ENCODE results near the gene PITPNM1.
A peak's percentile ranks its signal among the peaks of the same experiment; 100 is the strongest.
"Not testable (repeated sequence)": the region's sequence is repeated elsewhere in the genome, so short reads cannot be mapped to it uniquely, and the experiment has no call there.

Gene PITPNM1

GRCh38 chr11:67486481-67487195, 18.5 kb downstream of the PITPNM1 start:
- DNase-seq, result no peak

DNA sequence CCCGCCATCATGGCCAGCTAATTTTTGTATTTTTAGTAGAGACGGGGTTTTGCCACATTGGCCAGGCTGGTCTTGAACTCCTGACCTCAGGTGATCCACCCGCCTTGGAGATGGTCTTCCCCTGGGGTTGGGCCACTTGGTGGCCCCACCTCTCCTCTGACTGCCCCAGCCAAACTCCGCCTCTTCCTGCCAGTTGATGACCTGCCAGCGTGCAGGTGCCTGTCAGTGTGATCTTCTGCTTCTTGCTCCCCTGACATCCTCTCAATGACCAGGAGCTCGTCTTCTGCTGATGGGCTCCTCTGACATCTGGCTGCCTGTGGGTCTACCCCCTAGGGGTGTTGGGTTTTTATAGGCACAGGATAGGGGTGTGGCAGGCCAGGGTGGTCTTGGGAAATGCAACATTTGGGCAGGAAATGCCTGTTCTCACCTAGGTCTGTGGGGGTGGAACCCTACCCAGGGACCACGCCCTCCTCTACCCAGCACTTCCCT, 19.2 kb downstream of the PITPNM1 start:
- DNase-seq, result not testable (repeated sequence)

DNA sequence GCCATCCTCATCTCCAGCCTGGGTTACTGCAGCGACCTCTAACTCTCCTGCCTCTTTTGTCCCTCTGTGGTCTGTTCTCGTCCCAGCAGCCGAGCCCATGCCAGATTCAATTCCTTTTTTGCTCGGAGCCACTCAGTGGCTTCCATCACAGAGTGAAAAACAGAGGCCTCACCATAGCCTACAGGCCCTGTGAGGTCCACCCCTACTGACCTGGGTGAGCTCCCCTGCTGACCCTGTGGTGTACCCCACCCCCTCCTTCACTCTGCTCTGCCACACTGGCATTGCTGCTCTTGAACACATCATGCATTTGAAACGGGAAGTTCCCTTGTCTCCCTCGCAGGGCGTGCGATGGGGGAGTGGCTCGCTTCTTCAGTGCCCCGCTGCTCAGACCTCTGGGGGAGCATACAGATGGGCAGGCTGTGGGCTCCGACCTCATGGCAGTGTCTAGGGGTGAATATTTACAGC, 20.3 kb downstream of the PITPNM1 start:
- DNase-seq, result peak; percentile 70

DNA sequence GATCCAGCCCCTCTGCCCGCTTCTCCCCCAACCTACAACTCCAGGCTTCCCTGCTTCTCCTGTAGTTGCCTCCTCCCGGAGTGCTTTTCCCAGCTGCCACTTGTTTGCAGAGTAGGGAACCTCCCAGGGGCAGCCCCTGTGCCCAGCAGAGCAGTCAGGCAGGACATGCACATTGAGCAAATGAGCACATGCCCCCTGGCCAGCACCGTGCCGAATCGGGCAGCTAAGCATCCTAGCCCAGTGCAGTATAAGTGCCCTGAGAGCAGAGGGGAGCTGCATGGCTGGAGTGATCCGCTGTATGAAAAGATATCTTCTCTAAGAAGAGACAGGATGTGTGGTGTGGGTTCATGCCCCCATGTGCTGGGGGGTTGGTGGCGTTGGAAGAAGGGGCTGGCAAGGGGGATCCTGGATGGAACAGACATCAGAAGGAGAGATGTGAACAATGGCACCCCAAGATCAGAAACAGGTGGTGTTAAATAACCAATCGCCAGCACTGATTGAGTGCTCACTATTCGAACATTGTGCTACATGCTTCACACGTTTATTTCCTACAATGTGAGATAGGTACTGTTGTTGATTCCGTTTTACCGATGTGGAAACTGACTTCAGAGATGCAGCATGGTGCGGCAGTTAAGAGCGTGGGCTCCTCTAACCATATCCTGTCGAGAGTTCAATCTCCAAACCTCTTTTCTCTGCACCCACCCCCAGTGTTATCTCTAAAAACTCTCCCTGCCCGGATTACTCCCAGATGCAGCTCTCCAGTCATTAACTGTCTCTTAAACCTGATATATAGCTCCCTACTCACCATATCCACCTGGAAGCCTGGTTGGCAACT, 21.1 kb downstream of the PITPNM1 start:
- no peak for DNase-seq

- DNase-seq, result peak; percentile 98
Observed at GRCh38 chr11:67482827-67483798, 22.1 kb downstream of the PITPNM1 start, which contains the start of gene AIP. AIP (plus strand) TSS chr11:67483026; CDS start chr11:67483159, 133 bp downstream.

- no peak for DNase-seq
Observed at GRCh38 chr11:67482275-67482826, 22.8 kb downstream of the PITPNM1 start.

GRCh38 chr11:67477344-67478050, 27.7 kb downstream of the PITPNM1 start:
- not testable (repeated sequence) for DNase-seq

- DNase-seq, result not testable (repeated sequence)
Observed at GRCh38 chr11:67476692-67477091, 28.5 kb downstream of the PITPNM1 start.

DNA sequence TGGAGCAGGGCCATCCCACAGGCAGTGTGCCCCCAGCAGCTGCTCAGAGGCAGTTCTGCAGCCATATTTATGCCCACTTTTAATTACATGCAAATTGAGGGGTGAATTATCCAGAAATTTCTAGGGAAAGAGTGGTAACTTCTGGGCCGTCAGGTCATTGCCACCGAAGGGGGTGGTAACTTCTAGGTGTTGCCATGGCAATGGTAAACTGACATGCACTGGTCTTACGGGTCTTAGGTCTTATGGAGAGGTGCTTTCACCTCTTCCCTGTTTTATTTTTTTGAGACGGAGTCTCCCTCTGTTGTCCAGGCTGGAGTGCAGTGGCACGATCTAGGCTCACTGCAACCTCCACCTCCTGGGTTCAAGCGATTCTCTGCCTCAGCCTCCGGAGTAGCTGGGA, 32.3 kb downstream of the PITPNM1 start:
- no peak for DNase-seq

- DNase-seq, result no peak
Observed at GRCh38 chr11:67470337-67471002, 34.7 kb downstream of the PITPNM1 start.

- DNase-seq, result no peak
Observed at GRCh38 chr11:67469508-67469811, 35.7 kb downstream of the PITPNM1 start.

DNA sequence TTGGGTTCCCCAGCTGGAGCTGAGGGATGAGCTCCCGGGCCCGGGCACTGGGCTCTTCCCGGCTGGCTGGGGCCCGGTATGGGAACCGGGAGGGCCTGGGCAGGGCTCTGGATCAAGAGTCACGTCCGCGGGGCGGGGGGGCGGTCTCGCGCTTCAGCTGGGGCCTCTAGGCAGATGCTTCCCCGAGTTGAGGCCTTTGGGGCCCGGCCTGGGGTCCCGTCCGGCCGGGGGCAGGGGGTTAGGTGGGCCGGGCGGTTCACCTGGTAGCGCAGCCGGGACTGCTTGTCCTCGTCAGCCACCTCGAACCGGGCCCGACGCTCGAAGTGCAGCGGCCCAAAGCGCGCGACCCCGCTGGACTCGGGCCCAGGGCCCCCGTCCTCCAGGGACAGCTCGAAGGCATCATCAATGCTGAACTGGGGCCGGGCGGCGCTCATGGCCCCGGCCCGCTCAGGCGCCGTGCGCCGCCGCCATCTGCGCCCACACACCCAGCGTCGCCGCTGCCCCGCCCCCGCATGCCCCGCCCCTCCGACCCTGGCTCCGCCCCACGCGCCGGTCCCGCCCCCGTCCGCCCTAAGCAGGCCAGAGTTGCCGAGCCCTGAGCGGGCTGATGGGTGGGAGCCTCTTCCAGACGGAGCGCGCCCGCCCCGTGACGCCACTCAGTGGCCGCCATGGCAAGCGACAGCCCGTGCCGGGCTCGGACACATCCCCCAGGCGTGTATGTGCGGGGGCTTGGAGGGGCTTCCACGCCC, 36.2 kb downstream of the PITPNM1 start, which contains the start of gene TMEM134:
TMEM134 (minus strand) TSS at position 493 of the 749 bp plus-strand sequence; CDS start at position 434, 59 bp downstream.
- peak; percentile 91 for DNase-seq

DNA sequence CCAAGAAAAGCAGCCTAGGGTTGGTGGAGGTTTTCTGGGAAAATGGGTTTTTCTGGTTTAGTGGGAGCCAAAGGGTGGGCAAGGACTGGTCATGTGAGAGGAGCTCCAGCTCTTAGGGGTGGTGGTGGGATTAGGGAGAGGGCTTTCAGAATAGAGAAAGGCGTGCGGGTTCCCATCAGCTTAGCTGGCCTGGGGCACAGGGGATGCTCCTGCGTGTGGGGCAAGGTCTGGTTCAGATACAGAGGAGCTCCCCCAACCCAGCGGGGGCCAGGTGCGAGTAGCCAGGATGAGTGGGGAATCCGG, 36.8 kb downstream of the PITPNM1 start:
- no peak for DNase-seq

DNA sequence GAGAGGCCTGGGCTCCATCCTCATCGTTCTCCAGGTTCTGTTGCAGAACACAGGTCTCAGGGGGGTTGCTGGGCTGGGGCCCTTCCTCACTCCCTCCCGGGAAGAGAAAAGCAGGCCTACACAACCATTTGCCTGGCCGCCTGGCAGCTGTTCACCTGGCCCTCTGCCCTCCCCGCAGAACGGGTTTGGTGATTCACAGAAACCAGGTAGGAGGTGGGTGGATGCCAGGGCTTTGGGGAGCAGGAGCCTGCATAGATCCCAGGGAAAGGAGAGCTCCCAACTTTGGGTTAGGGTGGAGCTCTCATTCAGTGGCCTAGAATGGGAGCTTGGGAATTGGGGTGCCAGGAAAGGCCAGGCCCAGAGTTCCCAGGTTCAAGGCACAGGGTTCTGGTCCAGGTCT, 37.1 kb downstream of the PITPNM1 start:
- DNase-seq, result no peak

- DNase-seq, result no peak
Observed at GRCh38 chr11:67466962-67467771, 38.0 kb downstream of the PITPNM1 start.

GRCh38 chr11:67466367-67466766, 38.8 kb downstream of the PITPNM1 start:
- DNase-seq, result no peak

GRCh38 chr11:67465530-67465929, 39.6 kb downstream of the PITPNM1 start:
- DNase-seq, result not testable (repeated sequence)

GRCh38 chr11:67465189-67465510, 40.0 kb downstream of the PITPNM1 start:
- no peak for DNase-seq

GRCh38 chr11:67464411-67465188, 40.6 kb downstream of the PITPNM1 start:
- DNase-seq, result peak; percentile 89

All from stimulated activated CD4-positive, alpha-beta T cell treated with anti-CD3 and anti-CD28 coated beads, Interleukin-4, amount 100 ng/mL, for 1 hour (primary cell).